ENCODE results near the gene KLHDC4.

The KLHDC4 gene

DNA sequence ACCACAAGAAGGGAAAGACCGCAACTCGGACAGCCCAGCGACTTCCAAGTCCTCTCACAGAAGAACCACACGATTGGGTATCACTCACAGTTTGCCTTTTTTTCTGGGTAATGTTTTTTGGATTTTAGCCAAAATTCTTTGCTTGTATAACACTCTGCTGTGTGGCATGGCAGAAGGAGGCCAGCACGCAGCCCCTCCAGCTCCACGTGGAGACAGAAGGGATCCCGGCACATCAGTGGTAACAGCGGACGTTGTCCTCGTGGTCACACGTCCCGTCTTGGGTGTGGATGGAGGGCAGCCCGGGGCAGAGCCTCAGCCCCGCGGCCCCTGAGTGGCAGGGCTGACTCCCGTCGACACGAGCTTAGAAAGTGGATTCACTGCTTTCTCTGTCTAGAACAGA, 69.1 kb downstream of the KLHDC4 start:
- peaks cover 9% of the 10 kb centered on the region for H3K36me3 Mint-ChIP-seq (ENCODE audit: low read depth)
- peaks cover 21% of the 10 kb centered on the region for H3K4me1 Mint-ChIP-seq
- H3K27me3 Mint-ChIP-seq: no peaks in the 10 kb centered on the region
- H3K27ac Mint-ChIP-seq: no peak overlapping the region
- H3K4me3 Mint-ChIP-seq: no peak overlapping the region
- no peaks in the 10 kb centered on the region for H3K9me3 Mint-ChIP-seq
- no peak for DNase-seq
- no peak for ATAC-seq

DNA sequence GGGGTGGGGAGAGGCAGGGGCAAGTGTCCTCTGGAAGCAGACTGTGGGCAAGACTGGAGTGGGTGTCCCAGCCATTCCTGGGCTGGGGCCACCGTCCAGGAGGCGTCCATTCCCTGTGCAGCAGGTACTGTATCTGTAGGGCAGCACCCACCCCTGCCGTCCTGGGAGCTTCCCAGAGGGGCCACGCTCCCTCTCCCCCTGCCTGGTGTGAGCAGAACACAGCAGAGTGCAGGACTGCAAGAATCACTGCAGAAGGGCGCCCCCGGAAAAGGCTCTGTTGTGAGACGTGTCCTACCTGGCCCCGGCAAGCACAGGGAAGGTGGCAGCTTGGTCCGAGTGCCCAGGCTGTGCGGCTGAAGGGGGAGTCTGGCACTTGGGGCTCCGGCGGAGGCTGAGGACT, 70.3 kb downstream of the KLHDC4 start:
- H3K27me3 Mint-ChIP-seq: no peaks in the 10 kb centered on the region
- H3K27ac Mint-ChIP-seq: no peak overlapping the region
- H3K4me3 Mint-ChIP-seq: no peak overlapping the region
- H3K4me1 Mint-ChIP-seq: peaks cover 17% of the 10 kb centered on the region
- ATAC-seq: no peak
- H3K9me3 Mint-ChIP-seq: no peaks in the 10 kb centered on the region
- H3K36me3 Mint-ChIP-seq (ENCODE audit: low read depth): peaks cover 7% of the 10 kb centered on the region
- DNase-seq: no peak

DNA sequence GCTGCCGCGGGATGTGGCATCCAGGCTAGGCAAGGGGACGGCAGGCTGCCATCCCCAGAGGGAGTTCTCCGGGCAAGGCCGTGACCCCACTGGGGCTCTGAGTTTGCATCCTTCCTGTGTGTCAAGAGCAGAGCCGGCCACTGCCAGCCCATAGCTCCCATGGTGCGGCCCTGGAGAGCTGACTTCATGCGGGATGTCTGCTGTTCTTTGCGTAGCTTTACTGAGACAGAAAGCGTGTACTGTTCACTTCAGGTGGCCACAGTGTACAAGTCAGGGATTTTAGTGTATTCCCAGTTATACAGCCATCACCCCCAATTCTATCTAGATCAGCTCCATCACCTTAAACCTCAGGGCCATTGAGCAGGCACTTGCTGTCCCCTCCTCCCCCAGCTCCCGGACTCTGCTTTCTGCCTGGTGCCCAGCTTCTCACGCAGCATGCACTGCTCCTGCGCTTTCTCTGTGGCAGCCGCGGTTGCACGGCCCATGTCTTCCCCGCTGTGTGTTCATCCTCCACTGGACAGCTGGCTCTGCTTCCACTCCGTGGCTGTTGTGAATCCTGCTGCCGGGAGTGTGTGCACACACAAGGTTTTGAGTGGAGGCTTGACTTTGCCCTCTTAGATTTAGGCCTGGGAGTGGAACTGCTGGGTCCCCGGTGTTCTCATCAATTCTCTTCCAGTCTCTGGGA, 71.2 kb downstream of the KLHDC4 start:
- H3K36me3 Mint-ChIP-seq (ENCODE audit: low read depth): peaks cover 5% of the 10 kb centered on the region
- peaks cover 11% of the 10 kb centered on the region for H3K4me1 Mint-ChIP-seq
- H3K9me3 Mint-ChIP-seq: no peaks in the 10 kb centered on the region
- H3K4me3 Mint-ChIP-seq: no peak overlapping the region
- DNase-seq: no peak
- no peak for ATAC-seq
- H3K27ac Mint-ChIP-seq: peak overlapping the region; percentile 49
- H3K27me3 Mint-ChIP-seq: no peaks in the 10 kb centered on the region

DNA sequence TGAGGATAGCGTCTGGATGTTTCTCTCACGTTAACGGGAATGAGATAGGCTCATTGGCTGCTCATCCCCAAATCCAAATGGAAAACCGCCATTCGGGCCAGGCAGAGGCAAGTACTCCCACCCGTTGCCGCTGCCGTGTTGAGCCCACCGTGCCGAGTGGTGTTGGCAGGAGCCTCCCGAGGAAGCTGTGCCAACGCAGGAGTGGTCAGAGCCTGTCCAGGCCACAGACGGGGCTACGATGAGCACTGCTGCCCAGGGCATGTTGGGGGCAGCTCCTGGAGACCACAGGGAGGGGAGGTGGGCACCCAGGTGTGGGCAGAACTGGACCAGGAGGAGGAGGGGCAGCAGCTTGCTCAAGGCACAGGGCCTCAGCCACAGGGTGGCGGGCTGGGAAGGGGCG, 72.0 kb downstream of the KLHDC4 start:
- Mint-ChIP-seq H3K9me3 (no peaks in the 10 kb centered on the region), H3K4me3 (no peak overlapping the region), H3K36me3 (ENCODE audit: low read depth) (peaks cover 5% of the 10 kb centered on the region), H3K27me3 (no peaks in the 10 kb centered on the region), H3K4me1 (peaks cover 6% of the 10 kb centered on the region), H3K27ac (no peak overlapping the region)
- ATAC-seq: no peak
- DNase-seq: no peak

DNA sequence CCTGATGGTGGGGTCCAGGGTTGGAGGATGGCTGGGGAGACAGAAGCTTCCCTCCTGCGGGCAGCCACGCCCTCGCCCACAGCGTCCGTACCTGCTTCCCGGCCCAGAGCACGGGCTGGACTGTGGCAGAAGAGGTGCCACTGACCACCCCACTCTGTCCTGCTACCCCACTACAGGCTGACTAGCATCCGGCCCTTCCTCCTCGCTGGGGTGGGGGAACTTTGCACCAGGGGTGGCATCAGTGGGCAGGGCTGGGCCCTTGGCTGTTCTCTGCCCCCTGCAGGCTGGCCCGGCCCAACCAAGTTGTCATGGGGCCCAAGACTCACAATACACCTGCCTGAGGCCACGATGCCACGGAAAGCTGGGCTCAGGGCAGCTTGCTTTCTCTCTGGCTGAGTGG, 73.0 kb downstream of the KLHDC4 start:
- H3K27ac Mint-ChIP-seq: no peak overlapping the region
- no peak overlapping the region for H3K4me3 Mint-ChIP-seq
- no peaks in the 10 kb centered on the region for H3K9me3 Mint-ChIP-seq
- ATAC-seq: no peak
- no peaks in the 10 kb centered on the region for H3K27me3 Mint-ChIP-seq
- no peak for DNase-seq
- peaks cover 3% of the 10 kb centered on the region for H3K36me3 Mint-ChIP-seq (ENCODE audit: low read depth)
- no peaks in the 10 kb centered on the region for H3K4me1 Mint-ChIP-seq

DNA sequence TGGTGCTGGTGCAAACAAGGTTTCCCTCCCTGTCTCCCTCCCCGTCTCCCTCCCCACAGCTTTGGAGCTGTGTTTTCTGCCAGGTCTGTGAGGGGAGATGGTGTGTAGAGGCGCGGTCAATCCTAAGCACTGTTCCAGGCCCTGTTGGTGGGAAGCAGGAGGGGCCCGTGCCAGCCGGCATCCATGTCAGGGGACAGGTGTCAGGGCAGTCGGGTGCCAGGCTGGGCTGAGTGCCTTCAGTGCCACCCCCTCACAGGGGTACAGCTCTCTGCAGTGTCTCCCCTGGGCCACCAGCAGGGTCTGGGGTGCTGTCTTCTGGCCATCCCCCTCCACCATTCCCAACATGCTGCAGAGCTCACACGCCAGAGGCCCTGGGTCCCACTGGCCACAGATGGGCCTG, 73.6 kb downstream of the KLHDC4 start:
- Mint-ChIP-seq H3K4me3 (no peak overlapping the region), H3K4me1 (no peaks in the 10 kb centered on the region), H3K27ac (no peak overlapping the region), H3K36me3 (ENCODE audit: low read depth) (peaks cover 3% of the 10 kb centered on the region), H3K27me3 (no peaks in the 10 kb centered on the region), H3K9me3 (no peaks in the 10 kb centered on the region)
- ATAC-seq (no peak), DNase-seq (no peak)

DNA sequence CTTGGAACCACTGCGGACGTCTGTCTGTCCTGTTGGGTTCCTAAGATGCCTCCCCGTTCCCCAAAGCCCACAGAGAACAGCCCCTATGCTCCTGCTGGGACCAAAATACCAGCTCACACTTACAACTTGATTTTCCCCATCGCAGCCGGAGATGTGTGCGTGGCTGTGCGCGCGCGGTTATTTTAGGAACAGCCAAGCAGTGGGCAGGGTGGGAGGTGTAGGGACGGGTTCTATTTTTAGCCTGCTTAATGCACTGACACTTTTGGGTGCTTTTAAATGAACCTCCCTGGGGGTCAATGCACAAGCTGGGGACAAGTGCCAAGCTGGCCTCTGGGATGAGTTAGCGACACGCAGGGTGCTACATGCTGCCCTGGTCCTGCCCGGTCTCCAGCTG, 74.1 kb downstream of the KLHDC4 start:
- Mint-ChIP-seq H3K36me3 (ENCODE audit: low read depth) (peaks cover 3% of the 10 kb centered on the region), H3K4me1 (no peaks in the 10 kb centered on the region), H3K27me3 (no peaks in the 10 kb centered on the region), H3K27ac (no peak overlapping the region), H3K9me3 (no peaks in the 10 kb centered on the region), H3K4me3 (no peak overlapping the region)
- no peak for ATAC-seq
- no peak for DNase-seq

DNA sequence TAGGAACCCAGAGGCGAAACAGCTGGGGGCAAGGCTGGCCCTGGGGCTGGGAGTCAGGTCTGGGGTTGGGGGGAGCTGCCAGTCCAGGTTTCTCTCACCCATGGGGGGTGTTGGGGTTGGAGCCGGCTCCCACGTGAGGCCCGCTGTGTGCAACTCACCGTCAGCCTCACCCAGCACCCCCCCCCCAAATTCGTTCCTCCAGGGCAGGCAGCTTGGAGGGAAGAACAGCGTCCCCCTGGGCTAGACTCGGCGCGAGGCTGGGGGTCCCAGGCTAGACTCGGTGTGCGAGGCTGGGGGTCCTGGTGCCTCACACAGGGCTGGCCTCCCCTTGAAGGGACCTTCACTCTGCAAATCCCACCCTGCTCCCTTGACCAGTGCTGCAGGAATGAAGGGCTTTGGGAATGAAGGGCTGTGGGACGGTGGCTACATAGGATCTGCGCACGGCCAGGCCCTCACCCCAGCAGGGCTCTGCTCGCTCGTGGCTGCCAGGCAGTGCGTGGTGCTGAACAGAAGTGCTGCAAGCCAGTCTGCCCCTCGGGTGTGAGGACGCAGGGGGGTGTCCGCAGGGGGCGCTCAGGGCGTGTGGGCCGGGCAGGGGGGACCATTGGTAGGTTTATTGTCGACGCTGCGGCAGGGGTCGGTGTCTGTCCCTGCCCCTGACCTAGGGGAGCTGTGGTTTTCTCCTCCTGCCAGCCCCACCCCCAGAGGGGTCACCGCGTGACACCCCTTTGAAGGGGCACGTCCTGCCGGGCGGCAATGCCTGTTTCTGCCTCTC, 74.7 kb downstream of the KLHDC4 start:
- no peaks in the 10 kb centered on the region for H3K4me1 Mint-ChIP-seq
- no peak overlapping the region for H3K27ac Mint-ChIP-seq
- no peak for ATAC-seq
- H3K36me3 Mint-ChIP-seq (ENCODE audit: low read depth): no peaks in the 10 kb centered on the region
- no peak overlapping the region for H3K4me3 Mint-ChIP-seq
- DNase-seq: no peak
- H3K9me3 Mint-ChIP-seq: no peaks in the 10 kb centered on the region
- no peaks in the 10 kb centered on the region for H3K27me3 Mint-ChIP-seq

DNA sequence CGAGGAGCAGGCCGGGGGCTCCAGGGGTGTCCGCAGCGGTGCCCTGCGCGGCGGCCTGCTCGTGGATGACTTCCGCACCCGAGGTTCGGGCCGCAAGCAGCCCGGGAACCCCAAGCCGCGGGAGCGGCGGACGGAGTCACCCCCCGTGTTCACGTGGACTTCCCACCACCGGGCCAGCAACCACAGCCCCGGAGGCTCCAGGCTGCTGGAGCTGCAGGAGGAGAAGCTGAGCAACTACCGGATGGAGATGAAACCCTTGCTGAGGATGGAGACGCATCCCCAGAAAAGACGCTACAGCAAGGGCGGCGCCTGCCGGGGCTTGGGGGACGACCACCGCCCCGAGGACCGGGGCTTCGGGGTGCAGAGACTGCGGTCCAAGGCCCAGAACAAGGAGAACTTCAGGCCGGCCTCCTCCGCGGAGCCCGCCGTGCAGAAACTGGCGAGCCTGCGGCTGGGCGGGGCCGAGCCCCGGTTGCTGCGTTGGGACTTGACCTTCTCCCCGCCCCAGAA, 75.8 kb downstream of the KLHDC4 start:
- ATAC-seq: no peak
- no peak overlapping the region for H3K27ac Mint-ChIP-seq
- H3K27me3 Mint-ChIP-seq: no peaks in the 10 kb centered on the region
- no peaks in the 10 kb centered on the region for H3K4me1 Mint-ChIP-seq
- H3K36me3 Mint-ChIP-seq (ENCODE audit: low read depth): no peaks in the 10 kb centered on the region
- H3K9me3 Mint-ChIP-seq: no peaks in the 10 kb centered on the region
- no peak overlapping the region for H3K4me3 Mint-ChIP-seq
- DNase-seq: no peak

DNA sequence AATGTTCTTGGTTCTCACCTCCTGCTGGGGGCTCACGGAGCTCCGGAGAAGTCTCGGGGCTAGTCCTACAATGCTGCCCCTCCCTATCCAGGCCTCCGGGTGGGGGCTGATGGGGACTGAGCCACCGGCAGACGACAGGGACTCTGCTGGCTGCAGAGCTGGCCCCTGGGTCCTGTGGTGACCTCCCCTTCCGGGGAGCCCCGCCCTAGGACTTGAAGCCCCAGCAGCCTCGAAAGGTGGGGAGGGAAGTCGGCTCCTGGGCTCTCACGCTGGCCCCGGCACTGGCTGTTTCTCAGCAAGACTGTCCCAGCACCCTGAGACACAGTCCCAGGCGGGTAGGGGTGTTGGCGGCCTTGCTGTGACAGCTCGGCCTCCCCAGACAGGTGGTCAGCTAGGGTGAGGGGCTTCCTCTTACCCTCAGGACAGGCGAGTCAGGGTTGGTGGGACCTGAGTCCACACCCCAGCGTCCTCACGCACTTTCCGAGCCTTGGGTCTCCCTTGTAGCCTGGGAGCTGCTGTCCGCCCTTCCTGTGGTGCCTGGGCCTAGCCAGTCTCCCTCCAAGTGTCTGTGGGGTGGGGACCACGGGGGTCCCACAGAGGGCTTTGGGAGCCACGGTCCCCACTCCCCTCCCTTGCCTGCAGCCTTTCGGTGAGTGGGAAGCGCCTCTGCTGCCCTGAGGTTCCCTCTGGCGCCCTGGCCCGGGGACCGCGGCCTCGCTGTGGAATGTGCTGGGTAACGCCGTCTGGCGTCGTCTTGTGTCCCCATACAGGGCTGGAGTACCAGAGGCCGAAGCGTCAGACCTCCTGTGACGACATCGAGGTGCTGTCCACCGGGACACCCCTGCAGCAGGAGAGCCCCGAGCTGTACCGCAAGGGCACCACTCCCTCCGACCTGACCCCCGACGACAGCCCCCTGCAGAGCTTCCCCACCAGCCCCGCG, 76.6 kb downstream of the KLHDC4 start:
- DNase-seq (no peak), ATAC-seq (no peak)
- H3K4me3 Mint-ChIP-seq: no peak overlapping the region
- no peaks in the 10 kb centered on the region for H3K9me3 Mint-ChIP-seq
- H3K27ac Mint-ChIP-seq: no peak overlapping the region
- no peaks in the 10 kb centered on the region for H3K27me3 Mint-ChIP-seq
- no peaks in the 10 kb centered on the region for H3K4me1 Mint-ChIP-seq
- H3K36me3 Mint-ChIP-seq (ENCODE audit: low read depth): no peaks in the 10 kb centered on the region

DNA sequence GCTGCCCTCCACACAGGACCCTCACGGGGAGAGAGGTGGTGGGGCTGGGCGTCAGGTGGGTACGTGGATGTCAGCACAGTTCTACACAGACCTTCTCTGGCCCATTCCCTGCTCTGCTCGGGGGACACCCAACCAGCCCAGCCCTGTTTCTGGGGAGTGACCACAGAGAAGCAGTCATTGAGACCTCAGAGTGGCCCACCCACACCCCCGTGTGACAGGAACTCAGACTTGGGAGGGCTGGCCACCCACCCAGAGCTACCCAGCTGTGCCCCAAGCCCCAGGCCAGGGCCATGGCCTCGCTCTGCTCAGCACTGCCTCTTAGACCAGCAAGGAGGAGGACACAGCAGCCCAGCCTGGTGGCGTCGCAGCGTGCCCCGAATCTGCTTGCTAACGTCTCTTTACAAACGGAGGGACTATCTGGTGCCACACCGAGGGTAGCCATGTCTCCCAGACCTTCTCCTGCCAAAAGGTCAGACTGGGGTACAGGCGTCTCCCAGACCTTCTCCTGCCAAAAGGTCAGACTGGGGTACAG, 77.7 kb downstream of the KLHDC4 start:
- Mint-ChIP-seq H3K27ac (no peak overlapping the region), H3K9me3 (no peaks in the 10 kb centered on the region), H3K4me1 (no peaks in the 10 kb centered on the region), H3K27me3 (no peaks in the 10 kb centered on the region), H3K4me3 (no peak overlapping the region), H3K36me3 (ENCODE audit: low read depth) (no peaks in the 10 kb centered on the region)
- DNase-seq: no peak
- ATAC-seq: no peak

DNA sequence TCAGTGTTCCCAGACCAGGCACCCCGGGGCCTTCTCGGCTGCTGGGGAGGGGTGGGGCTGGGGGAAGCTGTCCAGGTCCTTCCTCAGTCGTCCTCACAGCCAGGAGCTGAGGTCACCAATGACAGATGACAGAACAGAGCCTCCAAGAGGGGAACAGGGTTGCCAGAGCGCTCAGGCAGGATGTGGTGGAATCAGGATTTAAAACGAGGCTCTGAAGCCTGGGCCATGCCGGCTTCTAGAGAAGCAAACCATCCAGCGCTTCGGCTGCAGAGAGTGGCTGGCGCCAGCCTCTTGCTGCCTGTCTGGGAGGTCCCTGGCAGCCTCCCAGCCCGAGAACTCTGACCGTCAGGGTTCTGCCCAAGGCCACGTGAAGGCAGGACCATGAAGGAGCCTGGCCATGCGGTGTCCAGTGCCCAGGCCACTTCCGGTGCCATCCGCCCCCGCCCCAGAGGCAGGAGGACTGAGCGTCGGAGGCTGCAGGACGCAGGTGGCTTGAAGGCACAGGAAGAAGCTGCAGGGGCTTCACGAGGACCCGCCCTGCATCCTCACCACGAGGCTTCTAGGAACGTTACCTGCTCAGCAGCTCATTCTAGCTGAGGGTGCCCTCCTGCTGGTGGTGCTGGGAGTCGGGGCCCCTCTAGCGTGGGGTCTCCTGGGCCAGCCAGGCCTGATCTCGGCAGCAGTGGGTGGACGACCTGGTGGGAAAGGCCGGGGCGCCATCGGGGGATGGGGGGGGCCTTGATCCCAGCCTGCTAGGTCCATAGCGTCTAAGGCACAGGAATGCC, 78.5 kb downstream of the KLHDC4 start:
- ATAC-seq (no peak), DNase-seq (no peak)
- H3K4me3 Mint-ChIP-seq: no peak overlapping the region
- no peaks in the 10 kb centered on the region for H3K36me3 Mint-ChIP-seq (ENCODE audit: low read depth)
- H3K9me3 Mint-ChIP-seq: no peaks in the 10 kb centered on the region
- no peak overlapping the region for H3K27ac Mint-ChIP-seq
- peaks cover 2% of the 10 kb centered on the region for H3K4me1 Mint-ChIP-seq
- H3K27me3 Mint-ChIP-seq: no peaks in the 10 kb centered on the region

DNA sequence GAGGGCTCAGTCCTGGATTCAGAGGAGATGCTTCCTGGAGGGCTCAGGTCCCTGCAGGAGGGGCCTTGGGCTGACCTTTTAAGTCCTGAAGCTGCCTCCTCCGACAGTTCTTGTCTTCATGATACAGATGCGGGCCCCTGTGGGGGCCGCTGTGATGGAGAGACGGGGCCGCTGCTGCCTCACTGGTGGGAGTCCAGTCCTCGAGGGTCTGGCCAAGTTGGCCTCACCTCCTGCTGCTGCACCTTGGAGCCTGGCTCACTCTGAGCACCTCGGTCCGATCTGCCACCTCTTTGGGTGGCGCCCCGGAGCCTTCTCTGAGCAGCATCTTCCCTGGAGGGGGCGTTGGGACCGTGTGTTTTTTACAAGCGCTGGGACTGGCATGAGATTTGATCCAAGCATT, 79.1 kb downstream of the KLHDC4 start:
- Mint-ChIP-seq H3K4me3 (no peak overlapping the region), H3K9me3 (no peaks in the 10 kb centered on the region), H3K36me3 (ENCODE audit: low read depth) (no peaks in the 10 kb centered on the region), H3K27me3 (no peaks in the 10 kb centered on the region), H3K27ac (no peak overlapping the region), H3K4me1 (peaks cover 7% of the 10 kb centered on the region)
- no peak for ATAC-seq
- DNase-seq: no peak

DNA sequence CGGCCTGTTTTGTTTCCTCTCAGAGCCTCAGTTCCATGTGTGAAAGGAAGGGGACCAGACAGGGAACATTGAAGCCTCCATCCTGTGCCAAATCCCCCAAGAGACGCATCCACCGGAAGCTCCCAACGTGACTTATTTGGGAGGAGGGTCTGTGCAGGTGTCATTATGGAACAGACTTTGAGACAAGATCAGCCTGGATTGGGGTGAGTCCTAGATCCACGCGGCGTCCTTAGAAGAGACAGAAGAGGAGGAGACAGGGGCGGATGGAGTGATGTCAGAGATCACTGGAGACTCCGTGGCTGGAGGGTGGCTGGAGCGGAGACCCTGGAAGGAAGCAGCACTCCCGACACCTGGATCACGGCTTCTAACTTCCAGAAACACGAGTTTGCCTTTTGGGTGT, 80.0 kb downstream of the KLHDC4 start:
- no peaks in the 10 kb centered on the region for H3K36me3 Mint-ChIP-seq (ENCODE audit: low read depth)
- no peak overlapping the region for H3K27ac Mint-ChIP-seq
- peaks cover 11% of the 10 kb centered on the region for H3K4me1 Mint-ChIP-seq
- ATAC-seq (no peak), DNase-seq (no peak)
- H3K4me3 Mint-ChIP-seq: no peak overlapping the region
- no peaks in the 10 kb centered on the region for H3K27me3 Mint-ChIP-seq
- H3K9me3 Mint-ChIP-seq: no peaks in the 10 kb centered on the region

All from activated naive CD8-positive, alpha-beta T cell treated with anti-CD3 and anti-CD28 coated beads, Interleukin-2, amount 50 U/mL, for 24 hours (primary cell).